T-helper 2 cell treated with Interferon-gamma antibody and Interleukin-4, amounts not matched to agents 100 ng/mL and 5 ng/mL, for 36 hours (primary cell): ENCODE measurements around the gene C11orf71. TPM values are rescaled to one million over a fixed set of nuclear protein-coding genes. Genes with fewer than 3 reads are reported as not detected.

Source experiments
- intact Hi-C: fragments of 100-400 bp; cut with micrococcal nuclease; formaldehyde crosslinking; loops from one replicate; pipeline ENCODE4 v1.15.1; 2023
- total RNA-seq: library from RNA; stranded (reverse); gene quantifications from 2 replicates; pipeline ENCODE4 v1.2.3, GENCODE V29; 2022

C11orf71 gene
- total RNA-seq, 1 donor from 2014 or later: 6.8 TPM

DNA sequence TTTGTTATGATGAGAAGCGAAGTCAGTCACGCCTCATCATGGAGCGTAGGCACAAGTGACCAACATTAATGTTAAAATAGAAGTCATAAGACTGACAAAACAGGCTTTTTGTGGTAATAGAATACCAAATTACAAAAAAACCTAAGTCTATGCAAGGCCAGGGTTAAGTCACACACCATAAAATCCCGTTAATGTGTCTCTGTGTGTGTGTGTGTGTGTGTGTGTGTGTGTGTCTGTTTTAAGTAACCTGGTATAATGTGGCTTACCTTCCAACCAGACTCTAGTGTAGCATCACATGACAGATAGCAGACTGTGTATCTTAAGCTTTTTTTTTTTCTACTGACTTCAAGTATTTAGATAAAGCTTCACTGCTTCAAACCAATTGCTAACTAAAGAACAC, 38.0 kb downstream of the C11orf71 start:
- intact Hi-C loops: no loop called here

- intact Hi-C loops: no loop called here
Observed at GRCh38 chr11:114359342-114359741, 41.0 kb downstream of the C11orf71 start.

- intact Hi-C loops: no loop called here
Observed at GRCh38 chr11:114358716-114359115, 41.6 kb downstream of the C11orf71 start.

DNA sequence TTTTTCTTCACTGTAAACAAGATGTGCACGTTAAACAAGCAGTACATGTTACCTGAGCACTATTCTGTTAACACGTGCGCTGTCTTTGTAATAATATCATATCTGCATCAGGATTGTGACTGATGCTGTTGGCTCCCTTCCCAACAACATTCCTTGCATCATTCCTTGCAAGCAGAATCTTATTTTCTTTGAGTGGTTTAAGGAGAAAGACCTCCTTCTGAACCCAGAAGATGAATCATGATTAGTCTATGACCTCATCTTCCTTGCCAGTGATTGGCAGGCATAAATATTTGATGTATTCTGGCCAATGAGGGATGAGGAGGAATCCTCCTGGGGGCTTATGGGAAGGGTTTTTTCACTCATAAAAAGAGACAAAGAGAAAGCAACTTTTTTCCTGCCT, 46.2 kb downstream of the C11orf71 start:
- intact Hi-C loops: no loop called here

DNA sequence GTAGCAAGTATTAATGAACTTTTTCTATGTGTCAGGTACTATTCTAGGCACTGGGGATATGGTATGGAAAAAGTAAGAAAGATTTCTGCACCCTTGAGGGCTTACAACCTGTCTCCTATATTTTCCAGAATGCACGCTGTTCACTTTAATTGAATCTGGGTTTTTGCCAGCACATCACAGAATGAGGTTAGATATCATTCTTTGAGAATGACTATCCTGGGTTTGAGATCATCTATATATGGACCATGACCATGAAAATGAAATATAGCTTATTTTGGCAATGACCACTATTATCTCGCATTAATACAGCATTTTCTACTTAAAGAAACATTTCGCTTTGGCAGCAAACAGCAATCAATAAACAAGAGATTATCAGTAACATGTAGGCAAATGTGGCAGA, 46.9 kb downstream of the C11orf71 start:
- intact Hi-C loops: no loop called here

- intact Hi-C loops: no loop called here
Observed at GRCh38 chr11:114350022-114350421, 50.3 kb downstream of the C11orf71 start.

Other genes with a start within 250 kb of the C11orf71 start
- not detected in 2 replicates for gene NNMT, start 104.1 kb downstream of the C11orf71 start, total RNA-seq
- gene RBM7, start 155 bp upstream of the C11orf71 start, total RNA-seq: 35.5 and 36.5 TPM in 2 replicates
- 83.8 and 86.5 TPM in 2 replicates for gene REXO2, start 39.0 kb upstream of the C11orf71 start, total RNA-seq
- gene NXPE1, start 159.4 kb upstream of the C11orf71 start, total RNA-seq: not detected in 2 replicates
- gene NXPE4, start 195.3 kb upstream of the C11orf71 start, total RNA-seq: not detected in 2 replicates